ENCODE results near the gene LSM14B.

DNA sequence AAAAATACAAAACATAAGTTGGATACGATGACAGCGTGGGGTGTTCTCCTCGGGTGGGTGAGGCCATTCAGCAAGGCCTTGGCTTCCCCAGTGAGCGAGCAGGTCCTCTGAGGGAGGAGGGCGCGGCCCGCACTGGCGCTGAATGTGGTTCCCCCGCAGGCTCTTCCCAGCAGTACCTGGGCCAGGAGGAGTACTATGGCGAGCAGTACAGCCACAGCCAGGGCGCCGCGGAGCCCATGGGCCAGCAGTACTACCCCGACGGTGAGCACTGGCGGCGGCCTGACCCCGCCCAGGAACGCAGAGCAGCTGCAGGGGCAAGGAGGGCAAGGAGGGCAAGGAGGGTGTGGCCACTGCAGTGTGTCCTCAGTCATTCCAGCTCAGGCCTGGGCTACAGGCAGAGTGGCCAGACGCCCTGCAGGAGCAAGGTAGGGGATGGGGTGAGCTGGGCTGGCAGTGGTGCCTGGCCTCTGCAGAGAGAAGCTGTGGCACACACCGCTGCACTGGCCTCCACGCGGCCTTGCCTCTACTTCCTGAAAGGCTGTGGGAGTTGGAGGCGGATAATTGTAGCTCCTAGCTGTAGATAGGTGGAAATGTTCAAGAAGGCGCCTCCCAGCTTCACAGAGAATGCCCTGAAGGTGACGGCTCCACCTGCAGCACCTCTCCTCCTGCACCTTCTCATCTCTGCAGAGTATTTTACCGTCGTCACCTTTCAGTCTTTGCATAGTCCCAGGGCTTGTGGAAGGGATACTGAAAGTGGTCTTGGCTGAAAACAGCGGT is 41.9 kb downstream of the LSM14B start:
- TF ChIP-seq PPARA (CRISPR knock-in tag; IDR thresholded peaks at IDR 0.05; ENCODE audit: borderline replicate concordance) (no peak), ESRRG (CRISPR knock-in tag; IDR thresholded peaks at IDR 0.05) (no peak), ZNF70 (CRISPR knock-in tag; IDR thresholded peaks at IDR 0.05) (no peak), ZC3H10 (CRISPR knock-in tag; IDR thresholded peaks at IDR 0.05) (no peak), CSRNP3 (CRISPR knock-in tag; IDR thresholded peaks at IDR 0.05) (no peak), BACH2 (CRISPR knock-in tag; IDR thresholded peaks at IDR 0.05; ENCODE audit: borderline replicate concordance) (no peak), ZNF565 (CRISPR knock-in tag; conservative IDR thresholded peaks at IDR 0.05; ENCODE audit: low read depth) (no peak), ZFP3 (CRISPR knock-in tag; IDR thresholded peaks at IDR 0.05) (no peak), SNAI2 (CRISPR knock-in tag; IDR thresholded peaks at IDR 0.05) (no peak), RARB (CRISPR knock-in tag; IDR thresholded peaks at IDR 0.05) (no peak)

Data from SK-N-SH treated with all-trans-retinoic acid at 6 μM for 48 hours (cell line).